Body of pancreas (tissue), 4 donors: ENCODE data around the gene ABCB9. TPM values are rescaled to one million over a fixed set of nuclear protein-coding genes. Genes with fewer than 3 reads are reported as not detected.

ENCODE experiments used
- ATAC-seq: fragments of 150-250 bp; one replicate; pipeline ENCODE4 v1.9.1; 2016
- DNase-seq, 4 donors: peaks; one replicate each; pipeline ENCODE4 v3.0.0-alpha.2; 2019
- H3K27ac ChIP-seq, 4 donors: fragments of 200-600 bp; sonication (generic); 1 replicate in 3 of 4; 2 replicates in 1 of 4; pipeline versions ENCODE4 v1.5.1 to v1.6.1; 2016 to 2019; ENCODE audit warnings: mild to moderate bottlenecking in 1 of 4, mixed read lengths in 1 of 4, moderate library complexity in 1 of 4
- H3K27me3 ChIP-seq, 2 donors: fragments of 200-600 bp; sonication (generic); one replicate each; pipeline ENCODE4 v1.6.0; 2016; ENCODE audit warnings: mild to moderate bottlenecking in 1 of 2
- H3K36me3 ChIP-seq, 2 donors: fragments of 200-600 bp; sonication (generic); replicated peaks in 1 of 2; 2 replicates each; pipeline ENCODE4 v1.5.1; 2016; ENCODE audit warnings: low read depth in 2 of 2; ENCODE audit not compliant: insufficient read depth in 1 of 2
- H3K4me1 ChIP-seq: fragments of 200-600 bp; sonication (generic); one replicate; pipeline ENCODE4 v1.6.0; 2016
- H3K4me3 ChIP-seq, 2 donors: fragments of 200-600 bp; sonication (generic); 1 replicate in 1 of 2; 2 replicates in 1 of 2; pipeline ENCODE4 v1.5.1; 2016 to 2019
- H3K9me3 ChIP-seq, 3 donors: fragments of 200-600 bp; sonication (generic); 1 replicate in 2 of 3; 2 replicates in 1 of 3; pipeline ENCODE4 v1.5.1; 2016
- CTCF ChIP-seq, 7 experiments: fragments of 450-650 bp in 4 of 7; fragments of 200-600 bp in 3 of 7; sonication (generic) in 3 of 7; IDR thresholded peaks; one replicate each; pipeline ENCODE4 v1.5.1; 2016 to 2019; ENCODE audit warnings: antibody characterized with exemption in 7 of 7
- POLR2A ChIP-seq, 3 donors: fragments of 450-650 bp; IDR thresholded peaks; one replicate each; pipeline ENCODE4 v1.6.1; 2016; ENCODE audit warnings: antibody characterized with exemption in 3 of 3, mild to moderate bottlenecking in 2 of 3
- WGBS, 2 donors: methylation state at CpG; one replicate each; pipeline ENCODE4 v1.1.5; 2017; 5-methylcytosine and 5-hydroxymethylcytosine counted together
- intact Hi-C: fragments of 100-400 bp; cut with DNase I; formaldehyde crosslinking; loops from one replicate; pipeline ENCODE4 v1.15.1; 2023
- total RNA-seq, 2 donors: library from RNA; depleted of rRNA; stranded (reverse); fragments of >200 nt; gene quantifications; one replicate each; pipeline ENCODE4 v1.1.0, GENCODE V29; 2016

ABCB9 gene
- total RNA-seq, 2 donors from 2014 or later = 5.2 to 7.9 TPM

DNA sequence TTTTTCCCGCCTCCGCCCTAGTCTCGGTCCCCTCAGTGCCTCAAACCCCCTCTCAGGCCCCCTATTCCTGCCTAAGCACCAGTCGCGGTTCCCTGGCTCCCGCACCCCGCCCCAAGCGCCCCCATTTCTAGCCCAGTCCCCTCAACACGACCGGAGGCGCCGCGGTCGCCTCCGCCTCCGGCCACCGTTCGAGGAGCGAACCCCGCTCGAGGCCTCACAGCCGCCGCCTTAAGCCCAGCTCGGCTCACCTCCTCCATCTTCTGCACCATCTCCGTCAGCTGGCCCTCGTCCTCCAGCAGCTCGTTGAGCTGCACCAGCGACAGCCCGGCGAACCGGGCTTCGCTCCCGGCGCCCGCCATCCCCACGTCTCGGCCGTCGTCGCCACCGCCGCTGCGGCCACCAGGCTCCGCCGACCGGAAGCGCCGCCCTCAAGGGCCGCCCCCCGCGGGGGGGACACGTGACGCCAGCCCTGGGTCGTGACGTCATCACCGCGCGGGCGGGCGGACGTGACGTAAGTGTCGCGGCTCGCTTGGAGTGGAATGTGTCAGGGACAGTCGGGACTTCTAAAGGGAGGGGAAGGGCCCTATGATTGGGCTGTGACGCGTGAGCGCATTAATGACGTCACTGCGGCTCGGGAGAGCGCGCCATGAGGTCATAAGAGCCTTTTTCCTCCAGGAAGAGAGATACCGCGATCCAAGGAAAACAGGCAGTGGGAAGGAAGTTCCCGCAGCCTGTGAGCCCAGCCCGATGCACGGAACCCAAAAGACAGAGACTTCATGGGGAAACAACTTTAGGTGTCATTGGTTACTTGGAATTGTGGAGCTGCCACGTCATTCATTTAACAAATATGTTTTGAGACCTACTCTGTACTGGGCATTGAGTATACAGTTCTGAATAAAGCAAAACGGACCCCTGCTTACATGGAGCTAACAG, 70.3 kb downstream of the ABCB9 start, which contains the start of gene VPS37B:
VPS37B (minus strand) TSS at position 421 of the 933 bp plus-strand sequence; CDS start at position 359, 62 bp downstream.
- 7 to 13% methylated on average over 28 to 78 of the region's 81 CpGs for WGBS, 2 donors
- Histone ChIP-seq H3K27me3 (no peaks in the 10 kb centered on the region), H3K4me3 (peak within 1 kb of the TSS; percentile 14 to 48), H3K36me3 (no peaks in the 10 kb centered on the region), H3K9me3 (no peaks in the 10 kb centered on the region), H3K27ac (peak within 1 kb of the TSS; percentile 79 to 99 (median 91)), H3K4me1 (peaks cover 54% of the 10 kb centered on the region)
- DNase-seq (peak; percentile 82 to 86 (median 86)), ATAC-seq (peak; percentile 70)
- intact Hi-C loops = no loop called here
- TF ChIP-seq CTCF (IDR thresholded peaks at IDR 0.05) (peak in 4 of 7 experiments; percentile 24 to 47 (median 34)), POLR2A (IDR thresholded peaks at IDR 0.05) (peak; percentile 93 to 95 (median 93))

DNA sequence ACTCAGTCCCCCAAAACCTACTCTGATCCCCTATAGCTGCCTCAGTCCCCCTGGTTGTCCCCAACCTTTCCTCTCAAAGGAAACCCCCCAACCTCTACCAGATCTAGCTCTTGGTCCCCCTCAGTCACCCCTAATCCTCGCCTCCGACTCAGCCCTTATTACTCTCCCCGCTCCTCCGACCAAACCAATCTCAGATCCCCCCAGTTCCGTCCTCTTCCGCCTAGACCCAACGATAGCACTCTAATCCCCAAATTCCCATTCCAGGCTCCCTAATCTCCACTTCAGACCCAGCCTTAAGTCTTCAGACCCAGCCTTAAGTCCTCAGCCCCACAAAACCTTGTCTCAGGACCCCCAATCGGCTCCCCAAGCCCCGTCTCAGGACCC, 71.0 kb downstream of the ABCB9 start:
- no peaks in the 10 kb centered on the region for H3K27me3 ChIP-seq
- WGBS, 2 donors = 2 to 6% methylated on average over 9 of the region's 9 CpGs
- peak overlapping the region; percentile 14 to 48 for H3K4me3 ChIP-seq
- no peaks in the 10 kb centered on the region for H3K36me3 ChIP-seq
- peaks cover 58% of the 10 kb centered on the region for H3K4me1 ChIP-seq
- peak overlapping the region; percentile 79 to 99 (median 91) for H3K27ac ChIP-seq
- intact Hi-C loops = no loop called here
- H3K9me3 ChIP-seq = no peaks in the 10 kb centered on the region
- ATAC-seq (no peak), DNase-seq (no peak)
- TF ChIP-seq CTCF (IDR thresholded peaks at IDR 0.05) (no peak), POLR2A (IDR thresholded peaks at IDR 0.05) (no peak)

DNA sequence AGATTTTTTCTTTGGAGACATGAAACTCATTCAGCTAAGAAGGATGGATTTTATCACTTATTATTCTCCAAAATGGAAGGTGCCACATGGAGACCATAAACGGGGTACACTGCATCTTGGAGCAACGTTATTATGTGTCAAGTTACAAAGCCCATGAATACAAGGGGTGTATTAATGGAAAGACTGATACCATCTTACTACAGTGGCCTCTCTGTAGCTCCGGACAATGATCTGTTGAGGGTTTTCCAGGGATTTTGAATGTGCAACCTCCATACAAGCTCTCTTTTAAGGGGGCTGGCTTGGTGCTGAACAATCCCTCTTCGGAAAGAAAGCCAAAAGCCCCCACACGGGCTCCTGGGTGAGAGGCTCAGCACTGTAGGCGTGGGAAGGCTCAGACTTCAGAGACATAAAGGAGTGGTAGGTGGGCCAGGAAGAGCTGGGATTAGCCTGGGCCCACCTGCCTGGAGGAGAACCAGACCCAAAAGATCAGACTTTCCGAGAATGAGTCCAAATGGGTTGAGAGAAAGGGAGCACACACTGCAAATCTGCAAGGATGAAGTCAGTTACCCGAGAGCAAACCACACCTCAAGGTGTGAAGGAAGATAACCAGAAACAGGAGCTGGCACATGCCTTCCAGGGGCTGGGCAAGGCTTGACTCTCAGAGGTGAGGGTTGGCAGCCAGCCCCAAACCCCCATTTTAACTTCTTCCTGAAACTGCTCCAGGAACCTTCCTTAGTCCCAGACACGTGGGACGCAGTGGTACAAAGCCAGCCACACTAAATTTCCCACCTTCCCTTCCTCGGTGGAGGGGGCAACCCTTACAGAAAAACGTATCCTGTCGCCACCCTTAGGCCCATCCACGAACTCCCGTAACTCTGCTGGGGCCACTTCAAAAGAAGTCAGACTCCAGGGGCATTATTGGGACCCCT, 71.8 kb downstream of the ABCB9 start:
- peak overlapping the region; percentile 79 to 99 (median 91) for H3K27ac ChIP-seq
- ATAC-seq = peak; percentile 9
- WGBS, 2 donors = 21 to 26% methylated on average over 14 to 15 of the region's 15 CpGs

More for the DNA sequence above, 71.8 kb downstream of the ABCB9 start:
- Histone ChIP-seq H3K4me3 (no peak overlapping the region), H3K36me3 (no peaks in the 10 kb centered on the region), H3K4me1 (peaks cover 67% of the 10 kb centered on the region), H3K9me3 (no peaks in the 10 kb centered on the region), H3K27me3 (no peaks in the 10 kb centered on the region)
- intact Hi-C loops = no loop called here
- peak in 3 of 4 donors; percentile 54 to 62 (median 55) for DNase-seq
- no peak for TF ChIP-seq POLR2A (IDR thresholded peaks at IDR 0.05)
- TF ChIP-seq CTCF (IDR thresholded peaks at IDR 0.05) = no peak
